HG03521 (cell line): Measurements from ENCODE around the gene CDH5.

Experiments used
- ATAC-seq: cut with Tn5 transposase; IDR thresholded peaks from one replicate; pipeline ENCODE4 v1.9.1; 2021; ENCODE audit warnings: mild to moderate bottlenecking, moderate library complexity; ENCODE audit not compliant: unreplicated experiment

CDH5 gene

GRCh38 chr16:66408163-66409048 is 41.9 kb downstream of the CDH5 start:
- ATAC-seq = no peak

- ATAC-seq = no peak
Measured at GRCh38 chr16:66409156-66409555, 42.7 kb downstream of the CDH5 start.

- no peak for ATAC-seq
Measured at GRCh38 chr16:66412182-66412581, 45.7 kb downstream of the CDH5 start.

- ATAC-seq = no peak
Measured at GRCh38 chr16:66414891-66415290, 48.4 kb downstream of the CDH5 start.

- ATAC-seq = no peak
Measured at GRCh38 chr16:66416136-66416535, 49.6 kb downstream of the CDH5 start.

- ATAC-seq = no peak
Measured at GRCh38 chr16:66416939-66417700, 50.6 kb downstream of the CDH5 start.

GRCh38 chr16:66418165-66418962 is 51.9 kb downstream of the CDH5 start:
- ATAC-seq = no peak

- ATAC-seq = no peak
Measured at GRCh38 chr16:66419527-66419926, 53.0 kb downstream of the CDH5 start.

GRCh38 chr16:66420396-66420795 is 53.9 kb downstream of the CDH5 start:
- ATAC-seq = no peak

GRCh38 chr16:66421891-66422290 is 55.4 kb downstream of the CDH5 start:
- no peak for ATAC-seq

GRCh38 chr16:66422366-66422765 is 55.9 kb downstream of the CDH5 start:
- ATAC-seq = no peak

- ATAC-seq = no peak
Measured at GRCh38 chr16:66423177-66423576, 56.7 kb downstream of the CDH5 start.

- no peak for ATAC-seq
Measured at GRCh38 chr16:66425651-66426050, 59.2 kb downstream of the CDH5 start.

- no peak for ATAC-seq
Measured at GRCh38 chr16:66426112-66427035, 59.9 kb downstream of the CDH5 start.

GRCh38 chr16:66427036-66427860 is 60.8 kb downstream of the CDH5 start, which contains the start of gene BEAN1:
TSS of gene BEAN1 (plus strand) at chr16:66427295. CDS start at chr16:66437677, 10,382 bp downstream.
- no peak for ATAC-seq

GRCh38 chr16:66427871-66428681 is 61.6 kb downstream of the CDH5 start:
- ATAC-seq = no peak

- no peak for ATAC-seq
Measured at GRCh38 chr16:66428682-66429251, 62.3 kb downstream of the CDH5 start.
